Omental fat pad (tissue), 4 donors: ENCODE results near the gene ADPRS. TPM values are rescaled to one million over a fixed set of nuclear protein-coding genes. Genes with fewer than 3 reads are reported as not detected.

Source experiments
- ATAC-seq: fragments of 150-250 bp; one replicate; pipeline ENCODE4 v1.9.1; 2016; ENCODE audit warnings: mild to moderate bottlenecking, moderate library complexity; ENCODE audit not compliant: low FRiP score
- DNase-seq: peaks from one replicate; pipeline ENCODE4 v3.0.0-alpha.2; 2019; ENCODE audit warnings: low spot score
- total RNA-seq, 4 donors: library from RNA; depleted of rRNA; stranded (reverse); fragments of >200 nt; gene quantifications; one replicate each; pipeline ENCODE4 v1.1.0, GENCODE V29; 2016
- TF ChIP-seq, protein P1 (sequence below), 3 donors: fragments of 450-650 bp; IDR thresholded peaks; one replicate each; pipeline ENCODE4 v1.5.1; 2016 to 2017; ENCODE audit warnings: antibody characterized with exemption in 3 of 3, mild to moderate bottlenecking in 3 of 3, moderate library complexity in 2 of 3

ADPRS gene
- total RNA-seq, 4 donors from 2014 or later, result 32.6 to 43.5 (median 39.0) TPM

DNA sequence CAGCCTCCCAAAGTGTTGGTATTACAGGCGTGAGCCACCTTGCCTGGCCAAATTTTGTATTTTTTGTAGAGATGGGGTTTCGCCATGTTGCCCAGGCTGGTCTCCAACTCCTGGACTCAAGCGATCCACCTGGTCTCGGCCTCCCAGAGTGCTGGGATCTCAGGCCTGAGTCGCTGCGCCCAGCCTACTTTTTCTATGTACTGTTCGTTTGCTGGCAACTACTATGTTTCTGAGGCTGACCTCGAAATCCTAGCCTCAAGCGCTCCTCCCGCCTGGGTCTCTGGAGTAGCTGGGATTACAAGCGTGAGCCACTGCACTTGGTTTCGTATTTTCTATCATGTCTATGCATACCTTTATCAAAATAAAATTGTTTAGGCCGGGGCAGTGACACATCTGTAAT lies 5.5 kb upstream of the ADPRS start:
- no peak for ATAC-seq
- TF ChIP-seq, protein P1, sequence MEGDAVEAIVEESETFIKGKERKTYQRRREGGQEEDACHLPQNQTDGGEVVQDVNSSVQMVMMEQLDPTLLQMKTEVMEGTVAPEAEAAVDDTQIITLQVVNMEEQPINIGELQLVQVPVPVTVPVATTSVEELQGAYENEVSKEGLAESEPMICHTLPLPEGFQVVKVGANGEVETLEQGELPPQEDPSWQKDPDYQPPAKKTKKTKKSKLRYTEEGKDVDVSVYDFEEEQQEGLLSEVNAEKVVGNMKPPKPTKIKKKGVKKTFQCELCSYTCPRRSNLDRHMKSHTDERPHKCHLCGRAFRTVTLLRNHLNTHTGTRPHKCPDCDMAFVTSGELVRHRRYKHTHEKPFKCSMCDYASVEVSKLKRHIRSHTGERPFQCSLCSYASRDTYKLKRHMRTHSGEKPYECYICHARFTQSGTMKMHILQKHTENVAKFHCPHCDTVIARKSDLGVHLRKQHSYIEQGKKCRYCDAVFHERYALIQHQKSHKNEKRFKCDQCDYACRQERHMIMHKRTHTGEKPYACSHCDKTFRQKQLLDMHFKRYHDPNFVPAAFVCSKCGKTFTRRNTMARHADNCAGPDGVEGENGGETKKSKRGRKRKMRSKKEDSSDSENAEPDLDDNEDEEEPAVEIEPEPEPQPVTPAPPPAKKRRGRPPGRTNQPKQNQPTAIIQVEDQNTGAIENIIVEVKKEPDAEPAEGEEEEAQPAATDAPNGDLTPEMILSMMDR (IDR thresholded peaks at IDR 0.05), result no peak
- no peak for DNase-seq

DNA sequence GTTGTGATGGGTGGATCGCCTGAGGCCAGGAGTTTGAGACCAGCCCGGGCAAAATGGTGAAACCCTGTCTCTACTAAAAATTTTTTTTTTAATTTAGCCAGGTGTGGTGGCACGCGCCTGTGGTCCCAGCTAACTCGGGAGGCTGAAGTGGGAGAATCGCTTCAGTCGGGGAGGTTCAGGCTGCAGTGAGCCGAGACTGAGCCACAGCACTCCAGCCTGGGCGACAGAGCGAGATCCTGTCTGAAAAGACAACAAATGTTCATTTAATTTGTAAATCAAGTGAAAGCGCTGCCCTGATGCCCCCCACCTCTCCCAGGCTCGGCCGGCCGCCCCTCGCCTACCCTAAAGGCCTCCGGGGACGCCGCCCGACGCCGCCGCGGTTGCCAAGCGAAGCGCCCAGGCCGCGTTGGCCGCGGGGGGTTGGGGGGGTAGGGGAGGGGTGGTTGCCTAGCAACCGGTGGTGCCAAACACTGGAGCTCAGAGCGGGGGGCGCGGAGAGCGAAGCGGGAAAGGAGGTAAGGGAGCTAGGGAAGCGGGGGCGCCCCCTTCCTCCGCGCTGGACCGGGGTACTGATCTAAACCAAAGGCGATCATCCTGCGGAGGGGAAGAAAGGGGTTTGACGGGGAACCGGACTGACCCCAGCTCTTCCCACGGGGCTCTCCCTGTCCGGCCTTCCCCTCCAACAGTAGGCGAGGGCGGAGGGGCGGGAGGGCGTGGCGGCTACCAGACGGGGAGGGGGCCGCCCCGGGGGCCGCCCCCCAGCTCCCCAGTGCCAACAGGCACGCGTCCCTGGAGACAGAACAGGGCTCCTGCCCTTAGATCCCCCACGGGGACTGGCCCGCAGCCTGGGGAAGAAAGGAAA lies 4.8 kb upstream of the ADPRS start, which contains the start of gene TEKT2:
TEKT2 (plus strand) TSS at position 460 of the 862 bp plus-strand sequence. CDS start 828 bp downstream, outside the sequence.
- TF ChIP-seq, protein P1 (IDR thresholded peaks at IDR 0.05), result no peak
- DNase-seq, result no peak
- peak; percentile 17 for ATAC-seq

DNA sequence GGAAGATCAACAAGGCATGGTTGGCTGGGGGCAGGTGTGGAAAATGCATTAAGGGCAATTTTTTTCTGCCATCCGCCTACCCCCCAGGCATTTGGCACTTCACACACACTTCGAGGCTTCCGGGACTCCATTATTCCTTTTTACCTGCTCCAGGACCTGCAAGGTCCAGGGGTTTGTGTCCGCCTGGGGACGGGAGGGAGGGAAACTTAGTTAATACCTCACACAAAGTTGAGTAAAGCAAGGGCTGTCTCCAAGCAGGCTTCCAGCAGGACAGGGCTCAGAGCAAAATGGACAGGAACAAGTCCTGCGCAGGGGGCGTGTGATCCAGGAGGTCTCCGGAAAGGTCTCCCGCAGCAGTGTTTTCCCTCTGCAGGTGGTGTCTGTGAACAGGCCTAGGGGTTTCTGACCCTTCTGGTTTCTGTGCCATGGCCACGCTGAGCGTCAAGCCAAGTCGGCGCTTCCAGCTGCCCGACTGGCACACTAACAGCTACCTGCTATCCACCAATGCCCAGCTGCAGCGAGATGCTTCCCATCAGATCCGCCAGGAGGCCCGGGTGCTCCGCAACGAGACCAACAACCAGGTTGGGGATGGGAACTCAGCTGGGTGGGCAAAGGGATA lies 4.1 kb upstream of the ADPRS start:
- TF ChIP-seq, protein P1 (IDR thresholded peaks at IDR 0.05), result no peak
- ATAC-seq (no peak), DNase-seq (no peak)

DNA sequence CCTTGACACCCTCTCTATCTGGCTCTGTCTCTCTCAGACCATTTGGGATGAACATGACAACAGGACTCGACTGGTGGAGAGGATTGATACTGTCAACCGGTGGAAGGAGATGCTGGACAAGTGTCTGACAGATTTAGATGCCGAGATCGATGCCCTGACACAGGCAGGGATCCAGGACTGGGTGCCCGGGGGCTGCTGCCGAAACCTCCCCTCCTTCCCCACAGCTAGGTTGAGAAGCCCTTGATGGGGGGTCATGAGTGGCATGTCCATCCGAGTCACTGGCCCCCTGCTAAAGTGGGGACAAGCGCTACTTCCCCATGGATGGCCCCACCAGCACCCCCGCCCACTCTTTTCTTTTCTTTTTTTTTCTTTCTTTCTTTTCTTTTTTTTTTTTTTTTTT lies 3.6 kb upstream of the ADPRS start:
- TF ChIP-seq, protein P1 (IDR thresholded peaks at IDR 0.05), result no peak
- DNase-seq (no peak), ATAC-seq (no peak)

DNA sequence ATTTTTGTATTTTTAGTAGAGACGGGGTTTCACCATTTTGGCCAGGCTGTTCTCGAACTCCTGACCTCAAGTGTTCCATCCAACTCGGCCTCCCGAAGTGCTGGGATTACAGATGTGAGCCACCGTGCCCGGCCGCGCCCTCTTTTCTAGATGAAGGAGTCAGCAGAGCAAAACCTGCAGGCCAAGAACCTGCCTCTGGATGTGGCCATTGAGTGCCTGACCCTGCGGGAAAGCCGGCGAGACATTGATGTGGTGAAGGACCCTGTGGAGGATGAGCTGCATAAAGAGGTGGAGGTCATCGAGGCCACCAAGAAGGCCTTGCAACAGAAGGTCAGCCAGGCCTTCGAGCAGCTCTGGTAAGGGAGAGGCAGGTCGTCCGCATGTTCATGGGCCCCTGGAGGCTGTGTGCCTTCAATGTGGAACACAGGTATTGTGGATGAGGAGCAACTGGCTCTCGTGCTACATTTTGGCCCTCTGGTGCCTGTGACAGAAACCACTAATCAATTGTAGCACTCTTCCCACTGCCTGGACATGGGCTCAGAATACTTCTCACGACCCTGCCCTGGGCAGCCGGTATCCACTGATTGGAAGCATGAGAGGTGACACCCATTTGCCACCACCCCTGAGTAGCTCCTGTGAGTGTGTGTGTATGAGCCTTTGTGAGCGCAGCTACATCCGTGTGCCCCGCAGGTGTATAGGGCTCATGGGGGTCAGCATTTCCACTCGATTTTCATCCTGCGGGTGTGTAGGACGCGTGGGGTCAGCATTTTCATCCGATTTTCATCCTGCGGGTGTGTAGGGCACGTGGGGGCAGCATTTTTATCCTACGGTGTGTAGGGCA lies 2.8 kb upstream of the ADPRS start:
- ATAC-seq (no peak), DNase-seq (no peak)
- TF ChIP-seq, protein P1 (IDR thresholded peaks at IDR 0.05), result no peak

DNA sequence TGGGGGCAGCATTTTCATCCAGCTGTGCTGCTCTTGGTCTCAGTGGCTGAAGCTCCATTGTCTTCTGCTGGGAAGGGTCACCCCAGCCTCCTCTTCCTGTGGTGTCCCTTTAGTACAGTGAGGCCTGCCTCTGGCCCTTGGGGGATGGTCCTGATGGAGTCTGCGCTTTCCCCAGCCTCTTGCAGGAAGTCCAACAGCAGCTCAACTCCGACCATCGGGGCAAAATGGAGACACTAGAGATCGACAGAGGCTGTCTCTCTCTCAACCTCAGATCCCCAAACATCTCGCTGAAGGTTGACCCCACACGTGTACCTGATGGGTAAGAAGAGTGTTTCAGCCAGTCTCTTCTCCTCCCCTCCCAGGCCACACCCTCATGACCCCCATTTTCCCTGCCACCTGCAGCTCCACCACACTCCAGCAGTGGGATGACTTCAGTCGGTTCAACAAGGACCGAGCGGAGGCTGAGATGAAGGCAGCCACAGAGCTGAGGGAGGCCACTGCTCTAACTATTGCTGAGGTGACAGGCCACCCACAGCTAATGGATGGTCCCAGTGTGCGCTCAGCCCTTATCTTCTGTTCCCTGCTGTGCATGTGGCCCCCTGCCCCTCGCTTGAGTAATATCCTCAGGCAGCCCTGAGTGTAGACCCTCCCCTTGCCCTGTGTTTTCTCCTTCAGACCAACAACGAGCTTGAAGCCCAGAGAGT lies 2.0 kb upstream of the ADPRS start:
- TF ChIP-seq, protein P1 (IDR thresholded peaks at IDR 0.05), result no peak
- DNase-seq, result no peak
- ATAC-seq, result no peak
